DOHH2 (cell line): ENCODE measurements around the gene ASIC5.

ENCODE experiments used
- EZH2phosphoT487 ChIP-seq: fragments of 200-600 bp; sonication (generic); IDR thresholded peaks from 2 replicates; pipeline ENCODE4 v1.6.1; 2017; ENCODE audit warnings: borderline replicate concordance, mild to moderate bottlenecking, antibody characterized with exemption, low read length, moderate library complexity, mixed read lengths
- TF ChIP-seq, protein P1 (sequence below): fragments of 200-600 bp; sonication (generic); IDR thresholded peaks from one replicate; pipeline ENCODE4 v1.5.1; 2014; ENCODE audit warnings: antibody characterized with exemption, mild to moderate bottlenecking, low read depth, low read length; ENCODE audit not compliant: poor library complexity, severe bottlenecking

DNA sequence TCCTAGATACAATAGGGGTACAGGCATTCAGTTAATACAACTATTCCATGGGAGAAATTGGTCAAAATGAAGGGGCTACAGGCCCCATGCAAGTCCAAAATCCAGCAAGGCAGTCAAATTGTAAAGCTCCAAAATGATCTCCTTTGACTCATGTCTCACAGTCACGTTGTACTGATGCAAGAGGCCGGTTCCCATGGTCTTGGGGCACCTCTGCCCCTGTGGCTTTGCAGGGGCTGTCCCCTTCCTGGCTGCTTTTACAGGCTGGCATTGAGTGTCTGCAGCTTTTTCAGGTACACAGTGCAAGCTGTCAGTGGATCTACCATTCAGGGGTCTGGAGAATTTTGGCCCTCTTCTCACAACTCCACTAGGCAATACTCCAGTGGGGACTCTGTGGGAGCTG lies 12.5 kb upstream of the ASIC5 start:
- TF ChIP-seq, protein P1, sequence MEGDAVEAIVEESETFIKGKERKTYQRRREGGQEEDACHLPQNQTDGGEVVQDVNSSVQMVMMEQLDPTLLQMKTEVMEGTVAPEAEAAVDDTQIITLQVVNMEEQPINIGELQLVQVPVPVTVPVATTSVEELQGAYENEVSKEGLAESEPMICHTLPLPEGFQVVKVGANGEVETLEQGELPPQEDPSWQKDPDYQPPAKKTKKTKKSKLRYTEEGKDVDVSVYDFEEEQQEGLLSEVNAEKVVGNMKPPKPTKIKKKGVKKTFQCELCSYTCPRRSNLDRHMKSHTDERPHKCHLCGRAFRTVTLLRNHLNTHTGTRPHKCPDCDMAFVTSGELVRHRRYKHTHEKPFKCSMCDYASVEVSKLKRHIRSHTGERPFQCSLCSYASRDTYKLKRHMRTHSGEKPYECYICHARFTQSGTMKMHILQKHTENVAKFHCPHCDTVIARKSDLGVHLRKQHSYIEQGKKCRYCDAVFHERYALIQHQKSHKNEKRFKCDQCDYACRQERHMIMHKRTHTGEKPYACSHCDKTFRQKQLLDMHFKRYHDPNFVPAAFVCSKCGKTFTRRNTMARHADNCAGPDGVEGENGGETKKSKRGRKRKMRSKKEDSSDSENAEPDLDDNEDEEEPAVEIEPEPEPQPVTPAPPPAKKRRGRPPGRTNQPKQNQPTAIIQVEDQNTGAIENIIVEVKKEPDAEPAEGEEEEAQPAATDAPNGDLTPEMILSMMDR = no peak
- no peak for TF ChIP-seq EZH2phosphoT487
